Mesendoderm (in vitro differentiated cells): ENCODE measurements around the gene KIZ.

ENCODE experiments used
- DNase-seq: peaks from one replicate; pipeline ENCODE4 v3.0.0; 2013
- H2AK5ac ChIP-seq: 2 replicates; pipeline ENCODE4 v1.6.1; 2013; ENCODE audit warnings: low read length, inconsistent platforms
- H2BK120ac ChIP-seq: 2 replicates; pipeline ENCODE4 v1.6.1; 2013; ENCODE audit warnings: low read depth, mild to moderate bottlenecking, low read length, moderate library complexity, mixed read lengths
- H2BK15ac ChIP-seq: replicated peaks from 2 replicates; pipeline ENCODE4 v1.6.1; 2013; ENCODE audit warnings: low read depth, mild to moderate bottlenecking, moderate library complexity
- H2BK5ac ChIP-seq: 2 replicates; pipeline ENCODE4 v1.6.1; 2013; ENCODE audit warnings: low read length, inconsistent platforms
- H3K18ac ChIP-seq: 2 replicates; pipeline ENCODE4 v1.6.1; 2013; ENCODE audit warnings: mild to moderate bottlenecking, low read length, mixed read lengths
- H3K23ac ChIP-seq: one replicate; pipeline ENCODE4 v1.6.1; 2013; ENCODE audit warnings: low read length
- H3K27ac ChIP-seq: 2 replicates; pipeline ENCODE4 v1.5.1; 2013; ENCODE audit warnings: low read depth, mild to moderate bottlenecking, inconsistent platforms, low read length, moderate library complexity
- H3K27me3 ChIP-seq: 2 replicates; pipeline ENCODE4 v1.6.1; 2013; ENCODE audit warnings: low read length, control low read depth, mild to moderate bottlenecking, inconsistent platforms; ENCODE audit not compliant: insufficient read depth, poor library complexity
- H3K36me3 ChIP-seq: 2 replicates; pipeline ENCODE4 v1.6.1; 2013; ENCODE audit warnings: low read length, inconsistent platforms; ENCODE audit not compliant: control insufficient read depth, insufficient read depth
- H3K4ac ChIP-seq: one replicate; pipeline ENCODE4 v1.6.1; 2013; ENCODE audit warnings: low read depth, mild to moderate bottlenecking, low read length, moderate library complexity
- H3K4me1 ChIP-seq: 2 replicates; pipeline ENCODE4 v1.6.1; 2013; ENCODE audit warnings: low read depth, low read length, inconsistent platforms; ENCODE audit not compliant: control insufficient read depth
- H3K4me2 ChIP-seq: 2 replicates; pipeline ENCODE4 v1.6.1; 2013; ENCODE audit warnings: low read length
- H3K4me3 ChIP-seq: 2 replicates; pipeline ENCODE4 v1.5.1; 2013; ENCODE audit warnings: mild to moderate bottlenecking, low read length
- H3K56ac ChIP-seq: one replicate; pipeline ENCODE4 v1.6.1; 2013; ENCODE audit warnings: low read length
- H3K79me1 ChIP-seq: 2 replicates; pipeline ENCODE4 v1.6.1; 2013; ENCODE audit warnings: low read length, inconsistent platforms
- H3K79me2 ChIP-seq: 2 replicates; pipeline ENCODE4 v1.6.1; 2013; ENCODE audit warnings: mild to moderate bottlenecking, low read length; ENCODE audit not compliant: control insufficient read depth, insufficient read depth
- H3K9ac ChIP-seq: 2 replicates; pipeline ENCODE4 v1.6.1; 2013; ENCODE audit warnings: low read length, inconsistent platforms
- H4K5ac ChIP-seq: one replicate; pipeline ENCODE4 v1.6.1; 2013; ENCODE audit warnings: low read length
- H4K8ac ChIP-seq: one replicate; pipeline ENCODE4 v1.6.1; 2013; ENCODE audit warnings: low read depth, mild to moderate bottlenecking, control low read depth, low read length, moderate library complexity
- WGBS: extraction: QIAGEN DNeasy Blood & Tissue Kit; methylation state at CpG from one replicate; pipeline ENCODE4 v1.1.7; 2013; ENCODE audit warnings: low lambda C conversion rate, missing lambda C conversion rate; ENCODE audit not compliant: insufficient coverage; ENCODE audit errors: extremely low coverage; 5-methylcytosine and 5-hydroxymethylcytosine counted together

Gene KIZ

GRCh38 chr20:21089391-21089790, 36.5 kb upstream of the KIZ start:
- H3K36me3 ChIP-seq = no peaks in the 10 kb centered on the region
- no peak overlapping the region for H3K27ac ChIP-seq
- H3K79me1 ChIP-seq = no peaks in the 10 kb centered on the region
- H3K4ac ChIP-seq = no peak overlapping the region
- no peaks in the 10 kb centered on the region for H3K27me3 ChIP-seq
- no peak overlapping the region for H2BK15ac ChIP-seq
- H4K5ac ChIP-seq = no peak overlapping the region
- no CpG with 5 or more reads among the region's 8 CpGs for WGBS
- DNase-seq = no peak
- no peaks in the 10 kb centered on the region for H3K79me2 ChIP-seq
- no peak overlapping the region for H2BK120ac ChIP-seq
- H3K4me2 ChIP-seq = no peak overlapping the region
- peaks cover 8% of the 10 kb centered on the region for H3K4me1 ChIP-seq
- no peak overlapping the region for H3K23ac ChIP-seq
- H3K9ac ChIP-seq = no peak overlapping the region
- no peak overlapping the region for H3K4me3 ChIP-seq
- no peak overlapping the region for H4K8ac ChIP-seq
- no peak overlapping the region for H2AK5ac ChIP-seq
- no peak overlapping the region for H2BK5ac ChIP-seq
- no peak overlapping the region for H3K56ac ChIP-seq
- no peak overlapping the region for H3K18ac ChIP-seq

DNA sequence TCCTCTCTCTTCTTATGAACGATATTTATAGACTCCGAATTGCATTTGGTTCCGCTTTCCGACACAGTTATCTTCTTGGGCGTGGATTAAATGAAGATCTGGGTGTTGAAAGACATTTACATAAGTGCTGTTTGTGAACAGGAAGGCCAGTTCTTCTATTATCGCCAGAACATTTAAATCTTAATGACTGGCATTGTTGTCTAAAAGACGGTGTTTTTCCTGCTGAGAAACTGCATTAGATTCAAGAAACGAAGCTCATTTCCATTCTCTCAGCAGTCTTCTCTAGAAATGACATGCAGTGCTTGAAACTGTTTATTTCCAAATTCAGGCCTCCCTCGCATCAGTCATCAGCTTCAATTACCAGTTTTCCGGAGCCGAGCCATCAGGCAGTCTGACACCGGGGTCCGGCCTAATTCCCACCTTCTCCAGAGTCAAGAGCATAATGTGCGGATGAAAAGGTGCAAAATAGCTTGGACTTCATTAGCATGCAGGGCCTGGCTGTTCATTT, 35.7 kb upstream of the KIZ start:
- Histone ChIP-seq H3K27me3 (no peaks in the 10 kb centered on the region), H3K4me3 (no peak overlapping the region), H3K9ac (no peak overlapping the region), H3K4me2 (no peak overlapping the region), H4K5ac (no peak overlapping the region), H2AK5ac (no peak overlapping the region), H3K56ac (no peak overlapping the region), H2BK5ac (no peak overlapping the region), H3K79me2 (no peaks in the 10 kb centered on the region), H2BK15ac (no peak overlapping the region), H3K18ac (no peak overlapping the region), H3K4ac (no peak overlapping the region), H3K36me3 (no peaks in the 10 kb centered on the region), H3K27ac (no peak overlapping the region), H2BK120ac (no peak overlapping the region), H3K4me1 (peaks cover 8% of the 10 kb centered on the region), H4K8ac (no peak overlapping the region), H3K79me1 (no peaks in the 10 kb centered on the region), H3K23ac (no peak overlapping the region)
- WGBS = no CpG with 5 or more reads among the region's 14 CpGs
- DNase-seq = peak; percentile 50

GRCh38 chr20:21090721-21091120, 35.2 kb upstream of the KIZ start:
- Histone ChIP-seq H3K4ac (no peak overlapping the region), H4K8ac (no peak overlapping the region), H3K9ac (no peak overlapping the region), H3K4me2 (no peak overlapping the region), H3K36me3 (no peaks in the 10 kb centered on the region), H3K27me3 (no peaks in the 10 kb centered on the region), H4K5ac (no peak overlapping the region), H2BK5ac (no peak overlapping the region), H2AK5ac (no peak overlapping the region), H3K79me2 (no peaks in the 10 kb centered on the region), H3K56ac (no peak overlapping the region), H3K23ac (no peak overlapping the region), H3K4me3 (no peak overlapping the region), H3K18ac (no peak overlapping the region), H3K27ac (no peak overlapping the region), H2BK120ac (no peak overlapping the region), H3K79me1 (no peaks in the 10 kb centered on the region), H2BK15ac (no peak overlapping the region), H3K4me1 (peaks cover 8% of the 10 kb centered on the region)
- no peak for DNase-seq
- no CpG with 5 or more reads among the region's 11 CpGs for WGBS

DNA sequence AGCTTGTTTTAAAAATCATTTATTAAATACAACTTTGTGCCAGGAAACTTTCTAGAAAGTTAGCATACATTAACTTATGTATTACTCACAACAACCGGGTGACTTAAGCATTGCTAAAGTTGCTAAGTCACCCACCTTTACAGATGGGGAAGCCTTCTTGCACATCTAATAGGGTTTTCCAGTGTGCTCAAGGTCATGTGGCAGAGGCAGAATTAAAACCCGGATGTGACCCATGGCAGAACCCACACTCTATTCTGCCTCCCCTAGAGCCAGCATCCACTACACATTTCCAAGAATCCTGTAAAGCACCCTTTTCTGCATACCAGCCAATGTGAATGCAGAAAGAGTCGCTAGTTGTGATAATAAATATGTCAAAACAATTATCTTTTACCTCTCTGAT, 33.1 kb upstream of the KIZ start:
- no CpG with 5 or more reads among the region's 3 CpGs for WGBS
- Histone ChIP-seq H3K27me3 (no peaks in the 10 kb centered on the region), H3K23ac (no peak overlapping the region)

GRCh38 chr20:21096321-21097043, 29.4 kb upstream of the KIZ start:
- Histone ChIP-seq H3K4me2 (no peak overlapping the region), H3K4ac (no peak overlapping the region), H2BK120ac (no peak overlapping the region), H3K4me1 (peaks cover 3% of the 10 kb centered on the region), H3K79me2 (no peaks in the 10 kb centered on the region), H3K27me3 (peaks cover 24% of the 10 kb centered on the region), H3K9ac (no peak overlapping the region), H2AK5ac (no peak overlapping the region), H2BK5ac (no peak overlapping the region), H4K8ac (no peak overlapping the region), H4K5ac (no peak overlapping the region), H3K79me1 (no peaks in the 10 kb centered on the region), H2BK15ac (no peak overlapping the region), H3K4me3 (no peak overlapping the region), H3K36me3 (no peaks in the 10 kb centered on the region), H3K23ac (no peak overlapping the region), H3K27ac (no peak overlapping the region), H3K56ac (no peak overlapping the region), H3K18ac (no peak overlapping the region)
- DNase-seq = peak; percentile 70
- WGBS = no CpG with 5 or more reads among the region's 10 CpGs

More for the DNA sequence above, 33.1 kb upstream of the KIZ start:
- no peak overlapping the region for H2BK15ac ChIP-seq
- no peak for DNase-seq
- no peak overlapping the region for H4K8ac ChIP-seq
- no peak overlapping the region for H4K5ac ChIP-seq
- H3K9ac ChIP-seq = no peak overlapping the region
- no peaks in the 10 kb centered on the region for H3K36me3 ChIP-seq
- no peak overlapping the region for H3K4me3 ChIP-seq
- H3K79me1 ChIP-seq = no peaks in the 10 kb centered on the region
- no peak overlapping the region for H3K56ac ChIP-seq
- no peak overlapping the region for H2AK5ac ChIP-seq
- H2BK120ac ChIP-seq = no peak overlapping the region
- no peaks in the 10 kb centered on the region for H3K79me2 ChIP-seq
- H3K4me1 ChIP-seq = peaks cover 8% of the 10 kb centered on the region
- no peak overlapping the region for H3K4me2 ChIP-seq
- no peak overlapping the region for H3K27ac ChIP-seq
- H3K18ac ChIP-seq = no peak overlapping the region
- no peak overlapping the region for H2BK5ac ChIP-seq
- H3K4ac ChIP-seq = no peak overlapping the region
